Right lobe of liver (tissue), 4 donors: ENCODE results near the gene DPP6.

Experiments
- POLR2A ChIP-seq: fragments of 450-650 bp; IDR thresholded peaks from one replicate; pipeline ENCODE4 v1.6.1; 2017; ENCODE audit warnings: antibody characterized with exemption, mild to moderate bottlenecking
- TF ChIP-seq, protein P1 (sequence below), 4 donors: fragments of 200-600 bp in 3 of 4; fragments of 450-650 bp in 1 of 4; IDR thresholded peaks; one replicate each; pipeline versions ENCODE4 v1.5.1 to v1.8.0; 2016 to 2022; ENCODE audit warnings: antibody characterized with exemption in 4 of 4, mild to moderate bottlenecking in 2 of 4
- donor health status: DM: no; HTN: no; CAD: no.
- donor health status: DM: no; HTN: no; CAD: no.
- donor health status: DM: no; HTN: yes; CAD: no.

DNA sequence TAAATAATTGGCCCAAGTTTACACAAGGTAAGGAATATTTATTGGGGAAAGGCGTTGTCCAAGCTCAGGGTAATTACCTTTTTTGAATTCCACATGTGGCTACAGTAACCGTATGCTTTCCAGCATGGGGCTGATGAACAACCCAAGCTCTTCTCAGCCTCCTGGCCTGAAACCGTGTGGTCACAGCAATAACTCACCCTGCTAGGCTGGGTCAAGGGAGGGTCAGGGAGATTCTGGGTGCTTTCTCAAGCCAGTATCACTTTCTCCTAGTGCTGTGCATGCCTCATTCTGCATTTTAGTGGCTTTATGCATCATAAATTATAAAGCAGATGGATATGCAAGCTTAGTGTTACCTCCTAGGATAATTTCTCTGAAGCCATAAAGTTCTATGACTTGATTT is 676.9 kb downstream of the DPP6 start:
- no peak for TF ChIP-seq POLR2A
- TF ChIP-seq, protein P1, sequence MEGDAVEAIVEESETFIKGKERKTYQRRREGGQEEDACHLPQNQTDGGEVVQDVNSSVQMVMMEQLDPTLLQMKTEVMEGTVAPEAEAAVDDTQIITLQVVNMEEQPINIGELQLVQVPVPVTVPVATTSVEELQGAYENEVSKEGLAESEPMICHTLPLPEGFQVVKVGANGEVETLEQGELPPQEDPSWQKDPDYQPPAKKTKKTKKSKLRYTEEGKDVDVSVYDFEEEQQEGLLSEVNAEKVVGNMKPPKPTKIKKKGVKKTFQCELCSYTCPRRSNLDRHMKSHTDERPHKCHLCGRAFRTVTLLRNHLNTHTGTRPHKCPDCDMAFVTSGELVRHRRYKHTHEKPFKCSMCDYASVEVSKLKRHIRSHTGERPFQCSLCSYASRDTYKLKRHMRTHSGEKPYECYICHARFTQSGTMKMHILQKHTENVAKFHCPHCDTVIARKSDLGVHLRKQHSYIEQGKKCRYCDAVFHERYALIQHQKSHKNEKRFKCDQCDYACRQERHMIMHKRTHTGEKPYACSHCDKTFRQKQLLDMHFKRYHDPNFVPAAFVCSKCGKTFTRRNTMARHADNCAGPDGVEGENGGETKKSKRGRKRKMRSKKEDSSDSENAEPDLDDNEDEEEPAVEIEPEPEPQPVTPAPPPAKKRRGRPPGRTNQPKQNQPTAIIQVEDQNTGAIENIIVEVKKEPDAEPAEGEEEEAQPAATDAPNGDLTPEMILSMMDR (IDR thresholded peaks at IDR 0.05): no peak
